OCI-LY3 (cell line): ENCODE data around the gene AUTS2.

Experiments used
- H2AFZ ChIP-seq: fragments of 200-600, 300-600 bp; shearing (Covaris generic); 2 replicates; pipeline ENCODE4 v1.6.0; 2014; ENCODE audit warnings: antibody characterized with exemption, low read depth, low read length
- H3K27ac ChIP-seq: fragments of 200-600, 300-600 bp; sonication (generic); 2 replicates; pipeline ENCODE4 v1.5.1; 2014; ENCODE audit warnings: mild to moderate bottlenecking, low read length, moderate library complexity, mixed read lengths
- H3K27me3 ChIP-seq: fragments of 200-600, 300-600 bp; sonication (generic); 2 replicates; pipeline ENCODE4 v1.6.1; 2014; ENCODE audit warnings: low read depth, low read length, mixed read lengths
- H3K36me3 ChIP-seq: fragments of 200-600, 300-600 bp; sonication (generic); replicated peaks from 2 replicates; pipeline ENCODE3; 2014; ENCODE audit warnings: low read depth, low read length, mixed read lengths
- H3K4me1 ChIP-seq: fragments of 300-600, 200-600 bp; sonication (generic); 2 replicates; pipeline ENCODE4 v1.6.1; 2014; ENCODE audit warnings: low read length, mixed read lengths
- H3K4me2 ChIP-seq: fragments of 200-600, 300-600 bp; sonication (generic); 2 replicates; pipeline ENCODE4 v1.6.1; 2014; ENCODE audit warnings: low read length, mixed read lengths
- H3K4me3 ChIP-seq: fragments of 300-600, 200-600 bp; sonication (generic); 2 replicates; pipeline ENCODE4 v1.5.1; 2014; ENCODE audit warnings: antibody characterized with exemption, mild to moderate bottlenecking, low read length, moderate library complexity
- H3K79me2 ChIP-seq: fragments of 300-600, 200-600 bp; shearing (Covaris generic); 2 replicates; pipeline ENCODE4 v1.6.1; 2014; ENCODE audit warnings: mild to moderate bottlenecking, low read length, mixed read lengths
- H3K9ac ChIP-seq: fragments of 300-600, 200-600 bp; shearing (Covaris generic); 2 replicates; pipeline ENCODE4 v1.6.0; 2014; ENCODE audit warnings: mild to moderate bottlenecking, low read length, moderate library complexity
- H3K9me3 ChIP-seq: fragments of 200-600, 300-600 bp; shearing (Covaris generic); 2 replicates; pipeline ENCODE4 v1.6.1; 2014; ENCODE audit warnings: low read length, mixed read lengths; ENCODE audit not compliant: insufficient read depth
- H4K20me1 ChIP-seq: fragments of 200-600, 300-600 bp; sonication (generic); 2 replicates; pipeline ENCODE4 v1.6.1; 2016; ENCODE audit warnings: low read length, mixed read lengths; ENCODE audit not compliant: insufficient read depth
- EZH2phosphoT487 ChIP-seq: fragments of 200-600 bp; shearing (Covaris generic); IDR thresholded peaks from 2 replicates; pipeline ENCODE4 v1.6.1; 2018; ENCODE audit warnings: antibody characterized with exemption, mixed run types, low read depth
- TF ChIP-seq, protein P1 (sequence below): fragments of 200-600, 300-600 bp; sonication (generic); IDR thresholded peaks from 2 replicates; pipeline ENCODE4 v1.5.1; 2014; ENCODE audit warnings: antibody characterized with exemption, low read length, low read depth

AUTS2 gene

DNA sequence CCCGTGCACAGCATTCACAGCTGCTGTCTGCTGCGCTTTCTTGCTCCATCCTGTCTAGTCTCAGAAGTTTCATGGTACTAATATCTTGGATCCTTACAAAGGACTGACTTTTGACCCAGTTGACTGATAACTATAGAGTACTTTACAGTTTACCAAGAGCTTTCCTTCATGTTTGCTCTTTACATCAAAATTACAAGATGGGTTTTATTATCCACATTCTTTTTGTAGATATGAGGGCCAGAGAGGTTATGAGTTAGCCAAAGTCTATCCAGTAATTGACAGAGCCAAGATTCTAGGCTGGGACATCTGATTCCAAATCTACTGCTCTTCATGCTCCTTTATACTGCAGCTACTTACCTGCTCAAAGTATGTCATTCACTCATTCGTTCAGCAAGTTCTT, 218.2 kb downstream of the AUTS2 start:
- H3K4me1 ChIP-seq: no peaks in the 10 kb centered on the region

DNA sequence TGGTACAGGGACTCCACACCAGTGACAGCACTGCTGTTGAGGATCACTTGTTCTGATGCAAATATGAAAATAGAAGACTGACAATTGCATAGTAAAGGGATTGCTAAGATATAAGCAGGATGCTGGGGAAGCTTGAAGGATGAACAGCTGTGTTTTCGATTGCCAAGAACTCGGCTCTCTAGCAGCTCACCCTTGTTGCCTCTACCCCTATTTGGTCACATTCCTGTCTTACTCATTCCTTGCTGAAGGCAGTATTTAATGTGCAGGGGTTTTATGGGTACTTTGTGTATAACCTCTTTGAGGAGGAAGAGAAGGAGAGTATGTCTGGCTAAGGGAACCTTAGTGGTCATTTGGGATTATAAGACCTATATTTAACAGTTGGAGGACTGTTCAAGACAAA, 218.8 kb downstream of the AUTS2 start:
- Histone ChIP-seq H3K4me1 (no peaks in the 10 kb centered on the region), H3K4me3 (no peak overlapping the region), H3K27ac (no peak overlapping the region), H2AFZ (no peak overlapping the region), H3K9ac (no peak overlapping the region), H3K79me2 (no peaks in the 10 kb centered on the region), H3K4me2 (no peak overlapping the region), H3K9me3 (no peaks in the 10 kb centered on the region), H3K36me3 (no peaks in the 10 kb centered on the region), H3K27me3 (no peaks in the 10 kb centered on the region), H4K20me1 (no peaks in the 10 kb centered on the region)
- no peak for TF ChIP-seq EZH2phosphoT487
- TF ChIP-seq, protein P1, sequence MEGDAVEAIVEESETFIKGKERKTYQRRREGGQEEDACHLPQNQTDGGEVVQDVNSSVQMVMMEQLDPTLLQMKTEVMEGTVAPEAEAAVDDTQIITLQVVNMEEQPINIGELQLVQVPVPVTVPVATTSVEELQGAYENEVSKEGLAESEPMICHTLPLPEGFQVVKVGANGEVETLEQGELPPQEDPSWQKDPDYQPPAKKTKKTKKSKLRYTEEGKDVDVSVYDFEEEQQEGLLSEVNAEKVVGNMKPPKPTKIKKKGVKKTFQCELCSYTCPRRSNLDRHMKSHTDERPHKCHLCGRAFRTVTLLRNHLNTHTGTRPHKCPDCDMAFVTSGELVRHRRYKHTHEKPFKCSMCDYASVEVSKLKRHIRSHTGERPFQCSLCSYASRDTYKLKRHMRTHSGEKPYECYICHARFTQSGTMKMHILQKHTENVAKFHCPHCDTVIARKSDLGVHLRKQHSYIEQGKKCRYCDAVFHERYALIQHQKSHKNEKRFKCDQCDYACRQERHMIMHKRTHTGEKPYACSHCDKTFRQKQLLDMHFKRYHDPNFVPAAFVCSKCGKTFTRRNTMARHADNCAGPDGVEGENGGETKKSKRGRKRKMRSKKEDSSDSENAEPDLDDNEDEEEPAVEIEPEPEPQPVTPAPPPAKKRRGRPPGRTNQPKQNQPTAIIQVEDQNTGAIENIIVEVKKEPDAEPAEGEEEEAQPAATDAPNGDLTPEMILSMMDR: no peak

More for the DNA sequence above, 218.2 kb downstream of the AUTS2 start:
- no peak overlapping the region for H3K4me3 ChIP-seq
- H3K27ac ChIP-seq: no peak overlapping the region
- no peaks in the 10 kb centered on the region for H3K79me2 ChIP-seq
- no peak for TF ChIP-seq EZH2phosphoT487
- TF ChIP-seq, protein P1: no peak
- no peaks in the 10 kb centered on the region for H3K27me3 ChIP-seq
- H3K9me3 ChIP-seq: no peaks in the 10 kb centered on the region
- H3K4me2 ChIP-seq: no peak overlapping the region
- H4K20me1 ChIP-seq: no peaks in the 10 kb centered on the region
- H2AFZ ChIP-seq: no peak overlapping the region
- no peaks in the 10 kb centered on the region for H3K36me3 ChIP-seq
- no peak overlapping the region for H3K9ac ChIP-seq

DNA sequence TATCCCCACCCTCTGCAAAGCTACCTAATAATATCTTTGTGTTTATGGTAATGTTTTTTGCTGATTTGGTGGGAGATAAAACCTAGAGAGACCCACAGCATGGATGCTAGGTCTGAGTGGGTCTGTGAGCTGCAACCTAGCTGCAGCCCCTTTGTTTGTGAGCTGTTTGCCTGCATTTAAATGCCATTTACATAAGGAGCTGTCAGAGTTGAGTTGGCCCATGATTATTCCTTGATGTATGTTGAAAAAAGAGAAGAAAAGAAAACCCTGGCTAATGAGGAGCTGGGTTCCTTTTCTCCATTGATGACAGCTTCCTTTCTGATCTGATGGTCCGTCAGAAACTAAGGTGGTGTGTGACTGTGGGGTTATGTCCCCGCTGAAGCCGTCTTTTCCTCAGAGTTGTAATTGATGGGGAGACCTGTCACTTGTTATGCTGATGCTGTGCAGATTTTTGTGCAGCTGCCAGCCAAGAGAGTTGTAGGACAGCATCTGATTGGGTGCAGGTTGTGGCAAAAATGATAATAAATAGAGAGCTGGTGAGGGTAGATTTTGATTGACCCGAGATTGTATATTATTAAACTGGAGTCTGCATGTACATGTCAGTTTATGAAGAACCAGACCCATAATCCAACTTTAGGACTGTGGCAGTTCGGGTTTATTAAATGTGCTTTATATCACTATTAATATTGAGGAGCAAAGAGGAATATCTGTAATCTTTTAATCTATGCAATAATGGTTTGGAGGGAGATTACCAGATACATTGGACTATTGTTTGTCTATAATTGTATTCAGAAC, 219.8 kb downstream of the AUTS2 start:
- H3K4me1 ChIP-seq: no peaks in the 10 kb centered on the region
- no peaks in the 10 kb centered on the region for H3K27me3 ChIP-seq
- no peak overlapping the region for H3K4me3 ChIP-seq
- H3K27ac ChIP-seq: no peak overlapping the region
- H3K79me2 ChIP-seq: no peaks in the 10 kb centered on the region
- H3K36me3 ChIP-seq: no peaks in the 10 kb centered on the region
- H3K9me3 ChIP-seq: no peaks in the 10 kb centered on the region
- no peak overlapping the region for H3K9ac ChIP-seq
- TF ChIP-seq EZH2phosphoT487: no peak
- TF ChIP-seq, protein P1: no peak
- no peak overlapping the region for H3K4me2 ChIP-seq
- no peaks in the 10 kb centered on the region for H4K20me1 ChIP-seq
- H2AFZ ChIP-seq: no peak overlapping the region

DNA sequence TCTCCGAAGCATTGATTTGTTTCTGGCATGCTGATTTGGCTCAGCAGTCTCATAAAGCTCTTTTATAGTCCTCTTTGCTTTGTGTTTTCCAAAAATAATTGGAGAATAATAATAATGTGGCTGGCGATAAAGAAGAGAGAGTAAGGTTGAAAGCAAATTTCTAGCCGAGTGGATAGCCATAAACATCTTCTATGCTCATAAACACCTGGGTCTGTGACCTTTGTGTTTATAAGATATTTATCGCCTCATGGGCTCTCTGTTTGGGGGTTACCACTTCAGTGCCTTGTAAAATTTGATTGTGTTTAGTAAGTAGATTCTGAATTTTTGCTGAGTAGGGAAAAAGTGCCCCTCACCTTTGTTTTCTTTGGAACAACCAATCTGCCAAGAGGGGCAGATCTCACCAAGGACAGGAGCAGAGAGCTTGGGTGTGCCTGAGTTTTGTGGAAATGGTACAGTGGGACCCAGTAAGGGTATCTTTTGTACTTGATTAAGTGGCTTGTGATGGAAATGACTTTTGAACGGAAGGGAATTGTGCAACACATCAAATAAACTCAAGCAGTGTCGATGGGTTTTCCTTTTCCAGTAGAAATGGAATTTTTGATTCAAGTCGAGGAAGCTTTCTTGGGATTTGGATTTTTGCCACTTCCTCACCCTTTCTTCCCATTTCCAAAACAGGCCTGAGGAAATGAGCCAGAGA, 220.5 kb downstream of the AUTS2 start:
- Histone ChIP-seq H3K9ac (no peak overlapping the region), H3K27ac (no peak overlapping the region), H3K4me3 (no peak overlapping the region), H3K27me3 (peaks cover 3% of the 10 kb centered on the region; the same call in 1 of the 2 replicates), H2AFZ (no peak overlapping the region), H3K4me2 (no peak overlapping the region), H3K9me3 (no peaks in the 10 kb centered on the region; the same call in 1 of the 2 replicates), H4K20me1 (no peaks in the 10 kb centered on the region), H3K36me3 (no peaks in the 10 kb centered on the region), H3K79me2 (no peaks in the 10 kb centered on the region), H3K4me1 (no peaks in the 10 kb centered on the region)
- TF ChIP-seq, protein P1: no peak
- no peak for TF ChIP-seq EZH2phosphoT487
